Gastroesophageal sphincter (tissue), 3 donors: Measurements from ENCODE around the gene SHISAL2A.

Experiments used
- CTCF ChIP-seq, 4 experiments: fragments of 200-600 bp in 2 of 4; fragments of 450-650 bp in 2 of 4; sonication (generic) in 1 of 4; IDR thresholded peaks; one replicate each; pipeline ENCODE4 v1.5.1; 2017 to 2019; ENCODE audit warnings: antibody characterized with exemption in 4 of 4, mild to moderate bottlenecking in 2 of 4, moderate library complexity in 2 of 4
- EP300 ChIP-seq: sonication (generic); formaldehyde crosslinking; IDR thresholded peaks from one replicate; pipeline ENCODE4 v1.6.1; 2017; ENCODE audit warnings: antibody characterized with exemption, mild to moderate bottlenecking
- POLR2A ChIP-seq, 2 donors: fragments of 450-650 bp; IDR thresholded peaks; one replicate each; pipeline ENCODE4 v1.6.1; 2017; ENCODE audit warnings: antibody characterized with exemption in 2 of 2, mild to moderate bottlenecking in 2 of 2, moderate library complexity in 1 of 2
- POLR2AphosphoS5 ChIP-seq: sonication (generic); formaldehyde crosslinking; IDR thresholded peaks from one replicate; pipeline ENCODE4 v1.6.1; 2017; ENCODE audit warnings: antibody characterized with exemption

GRCh38 chr1:52600533-52601179, 32.3 kb upstream of the SHISAL2A start:
- TF ChIP-seq POLR2A (IDR thresholded peaks at IDR 0.05): no peak
- no peak for TF ChIP-seq POLR2AphosphoS5
- no peak for TF ChIP-seq CTCF (IDR thresholded peaks at IDR 0.05)
- TF ChIP-seq EP300: no peak
